HepG2 (cell line): Measurements from ENCODE around the gene PMEL. TPM values are rescaled to one million over a fixed set of nuclear protein-coding genes. Genes with fewer than 3 reads are reported as not detected.

Source experiments
- ATAC-seq: fragments of 200-7000 bp; cut with Tn5 transposase; 3 replicates; pipeline ENCODE4 v1.9.1; 2020; ENCODE audit warnings: mild to moderate bottlenecking, moderate library complexity
- BruUV-seq: library from RNA; stranded (reverse); fragments of 400-500 nt; replicated peaks from 2 replicates; lab custom pipeline; 2021; lab: Mats Ljungman, UMichigan
- CTCF ChIA-PET: fragments of 300-600 bp; formaldehyde crosslinking; extraction: SDS; loops from one replicate; lab custom pipeline; 2021; ENCODE audit warnings: low total read pairs, inconsistent platforms, low intra/inter-chr PET ratio; lab: Yijun Ruan, JAX
- POLR2A ChIA-PET: fragments of 350-600 bp; sonication (Branson Sonifier 250); formaldehyde crosslinking; loops from one replicate; lab custom pipeline; 2020; ENCODE audit warnings: antibody characterized with exemption, inconsistent platforms; lab: Yijun Ruan, JAX
- DNase-seq: peaks from one replicate; pipeline ENCODE4 v3.0.0-alpha.2; 2015; ENCODE audit warnings: low spot score
- FAIRE-seq: peaks from 3 replicates; lab custom pipeline; 2011; peaks lifted over from hg19 to GRCh38; lab: Jason Lieb, UNC
- H2AFZ ChIP-seq: one replicate; pipeline ENCODE4 v1.6.1; 2011; ENCODE audit warnings: low read length, inconsistent platforms
- H3K27ac ChIP-seq: fragments of 300-600 bp; 3 replicates; pipeline ENCODE4 v1.8.0; 2011; ENCODE audit warnings: mixed run types, mild to moderate bottlenecking, mixed read lengths, low read length, inconsistent platforms; ENCODE audit not compliant: insufficient read depth; ENCODE audit errors: extremely low read length
- H3K27me3 ChIP-seq, 2 experiments: fragments of 200-600 bp in 1 of 2; 2 replicates in 1 of 2; 3 replicates in 1 of 2; pipeline versions ENCODE4 v1.6.0 to v1.8.0; 2011; ENCODE audit warnings: low read length in 2 of 2, mild to moderate bottlenecking in 2 of 2, moderate library complexity in 2 of 2, inconsistent platforms in 1 of 2; ENCODE audit not compliant: insufficient read depth in 2 of 2, control insufficient read depth in 1 of 2
- H3K36me3 ChIP-seq, 2 experiments: fragments of 200-600 bp in 1 of 2; replicated peaks in 1 of 2; 2 replicates in 1 of 2; 3 replicates in 1 of 2; pipeline versions ENCODE4 v1.5.1 to v1.8.0; 2011; ENCODE audit warnings: low read length in 2 of 2, inconsistent platforms in 1 of 2; ENCODE audit not compliant: insufficient read depth in 2 of 2, control insufficient read depth in 1 of 2
- H3K4me1 ChIP-seq: 2 replicates; pipeline ENCODE4 v1.5.1; 2012; ENCODE audit warnings: low read length, inconsistent platforms; ENCODE audit not compliant: insufficient read depth
- H3K4me2 ChIP-seq: 2 replicates; pipeline ENCODE4 v1.6.0; 2011; ENCODE audit warnings: low read depth, low read length, inconsistent platforms
- H3K4me3 ChIP-seq, 3 experiments: fragments of 200-600 bp in 1 of 3; sonication (generic), shearing (Covaris generic) in 1 of 3; replicated peaks in 1 of 3; 2 replicates each; pipeline ENCODE4 v1.5.1; 2011 to 2016; ENCODE audit warnings: low read length in 3 of 3, inconsistent platforms in 2 of 3, low read depth in 2 of 3, mild to moderate bottlenecking in 2 of 3, control low read depth in 1 of 3, mixed read lengths in 1 of 3; ENCODE audit not compliant: insufficient read depth in 1 of 3
- H3K79me2 ChIP-seq: one replicate; pipeline ENCODE4 v1.6.1; 2011; ENCODE audit warnings: low read length, inconsistent platforms; ENCODE audit not compliant: insufficient read depth
- H3K9ac ChIP-seq: 2 replicates; pipeline ENCODE4 v1.6.0; 2011; ENCODE audit warnings: mild to moderate bottlenecking, low read depth, low read length, inconsistent platforms; ENCODE audit not compliant: insufficient read depth
- H3K9me3 ChIP-seq: 2 replicates; pipeline ENCODE4 v1.5.1; 2012; ENCODE audit warnings: mild to moderate bottlenecking, low read length
- H4K20me1 ChIP-seq: 2 replicates; pipeline ENCODE4 v1.6.0; 2011; ENCODE audit warnings: inconsistent platforms, mild to moderate bottlenecking, low read length, moderate library complexity; ENCODE audit not compliant: insufficient read depth
- GABPA ChIP-seq, 2 experiments: IDR thresholded peaks; 2 replicates each; pipeline ENCODE4 v1.6.1; 2011 to 2016; ENCODE audit warnings: low read depth in 2 of 2, low read length in 1 of 2, missing biosample characterization in 1 of 2, missing genetic modification characterization in 1 of 2
- HIVEP1 ChIP-seq: sonication (generic); formaldehyde crosslinking; IDR thresholded peaks from 2 replicates; pipeline ENCODE4 v1.4.0; 2020; ENCODE audit warnings: mild to moderate bottlenecking, missing genetic modification reagents
- HNF4A ChIP-seq: sonication (generic); formaldehyde crosslinking; IDR thresholded peaks from 2 replicates; pipeline ENCODE4 v1.4.0; 2020; ENCODE audit warnings: missing genetic modification reagents
- MIXL1 ChIP-seq: IDR thresholded peaks from 2 replicates; pipeline ENCODE4 v1.6.1; 2016
- NCOA5 ChIP-seq: sonication (generic); formaldehyde crosslinking; IDR thresholded peaks from 2 replicates; pipeline ENCODE4 v1.4.0; 2020; ENCODE audit warnings: missing genetic modification reagents
- PCBP1 ChIP-seq: fragments of 200-400 bp; formaldehyde crosslinking; IDR thresholded peaks from 2 replicates; pipeline ENCODE4 v1.6.1; 2017; ENCODE audit warnings: mild to moderate bottlenecking, low read depth, low read length, borderline replicate concordance
- PLRG1 ChIP-seq: fragments of 450-650 bp; conservative IDR thresholded peaks from 2 replicates; pipeline ENCODE4 v1.6.1; 2016
- RAD21 ChIP-seq: fragments of 450-650 bp; formaldehyde crosslinking; IDR thresholded peaks from 2 replicates; pipeline ENCODE4 v1.5.0; 2020; ENCODE audit warnings: mild to moderate bottlenecking
- TBX3 ChIP-seq: fragments of 450-650 bp; IDR thresholded peaks from 2 replicates; pipeline ENCODE4 v1.6.1; 2017; ENCODE audit warnings: antibody characterized with exemption, mild to moderate bottlenecking, inconsistent platforms, borderline replicate concordance
- ZNF383 ChIP-seq: sonication (generic); formaldehyde crosslinking; IDR thresholded peaks from 2 replicates; pipeline ENCODE4 v1.4.0; 2020; ENCODE audit warnings: missing genetic modification reagents, mild to moderate bottlenecking, borderline replicate concordance
- ZNF562 ChIP-seq: sonication (generic); formaldehyde crosslinking; IDR thresholded peaks from 2 replicates; pipeline ENCODE4 v1.8.0; 2022; ENCODE audit warnings: missing genetic modification reagents, borderline replicate concordance
- ZNF616 ChIP-seq: sonication (generic); formaldehyde crosslinking; IDR thresholded peaks from 2 replicates; pipeline ENCODE4 v1.5.0; 2020; ENCODE audit warnings: low read depth, mild to moderate bottlenecking, missing genetic modification reagents
- ZNF775 ChIP-seq: sonication (generic); formaldehyde crosslinking; IDR thresholded peaks from 2 replicates; pipeline ENCODE4 v1.4.0; 2020; ENCODE audit warnings: missing genetic modification reagents, mild to moderate bottlenecking, moderate library complexity, borderline replicate concordance
- WGBS: methylation state at CpG from one replicate; pipeline ENCODE4 v1.1.6; 2017; ENCODE audit warnings: low lambda C conversion rate; 5-methylcytosine and 5-hydroxymethylcytosine counted together
- in situ Hi-C: cut with HindIII; loops from 2 replicates; pipeline ENCODE4 v1.10.0; 2017; ENCODE audit warnings: low pct_unique_long_range_greater_than_20kb; ENCODE audit not compliant: extremely low pct_ligation_motif_present
- intact Hi-C: fragments of 100-400 bp; cut with micrococcal nuclease; formaldehyde crosslinking; loops from one replicate; pipeline ENCODE4 v1.10.0; 2022; ENCODE audit not compliant: unreplicated experiment
- polyA plus RNA-seq, 8 experiments: library from polyadenylated mRNA; depleted of rRNA in 3 of 8; stranded (reverse) in 7 of 8; unstranded in 1 of 8; fragments of >200 nt; fragmentation: Illumina TruSeq in 4 of 8; extraction: Trizol in 4 of 8; gene quantifications; 2 replicates each; pipeline versions ENCODE4 v1.2.1 to v1.2.3, GENCODE V29; 2011 to 2016; ENCODE audit warnings: low read depth in 4 of 8, missing spikeins in 1 of 8, mixed read lengths in 1 of 8; ENCODE audit not compliant: insufficient read depth in 1 of 8
- total RNA-seq, 5 experiments: library from RNA; depleted of rRNA; stranded (reverse); fragments of >200 nt; fragmentation: Illumina TruSeq; extraction: Trizol; gene quantifications; 2 replicates each; pipeline ENCODE4 v1.2.3, GENCODE V29; 2016; ENCODE audit warnings: low read depth in 1 of 5
- TF ChIP-seq, protein P1 (sequence below): sonication (generic); formaldehyde crosslinking; IDR thresholded peaks from 2 replicates; pipeline ENCODE4 v1.4.0; 2020; ENCODE audit warnings: missing genetic modification reagents, mild to moderate bottlenecking, borderline replicate concordance
- TF ChIP-seq, protein P2 (sequence below): sonication (generic); formaldehyde crosslinking; conservative IDR thresholded peaks from 2 replicates; pipeline ENCODE4 v1.4.0; 2020; ENCODE audit warnings: mild to moderate bottlenecking, missing genetic modification reagents, moderate library complexity
- TF ChIP-seq, protein P3 (sequence below): sonication (generic); formaldehyde crosslinking; IDR thresholded peaks from 2 replicates; pipeline ENCODE4 v1.4.0; 2020; ENCODE audit warnings: missing genetic modification reagents, borderline replicate concordance

The PMEL gene
- total and polyA plus RNA-seq, 2 of the 13 experiments (the other 11 are each of a cell fraction or from before 2014, with no cell fraction given), result 0.49 to 3.3 TPM

DNA sequence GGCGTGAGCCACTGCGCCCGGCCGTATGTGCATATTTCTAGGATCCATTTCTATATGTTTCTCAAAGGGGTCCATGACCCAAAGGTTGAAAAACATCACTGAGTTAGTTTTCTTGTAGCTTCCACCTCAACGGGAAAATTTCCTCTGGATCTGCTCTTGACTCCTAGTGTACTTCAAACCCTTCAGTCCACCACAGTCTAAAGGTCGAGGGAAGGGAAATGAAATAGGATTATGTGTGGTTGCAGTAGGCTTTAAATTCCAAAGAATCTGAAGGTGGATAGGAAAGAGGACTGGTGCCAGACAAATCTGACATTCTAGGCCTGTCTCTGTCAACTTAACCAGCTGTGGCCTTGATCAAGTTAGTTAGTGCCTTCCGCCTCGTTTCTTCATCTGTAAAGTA, 29.5 kb upstream of the PMEL start:
- Histone ChIP-seq H3K27me3 (peaks cover 0 to 3% of the 10 kb centered on the region in 2 experiments; a peak in 1 of 5 replicates), H3K9me3 (no peaks in the 10 kb centered on the region), H3K4me2 (no peak overlapping the region), H4K20me1 (no peaks in the 10 kb centered on the region), H3K27ac (peak overlapping the region; percentile 45), H3K79me2 (peaks cover 20% of the 10 kb centered on the region), H2AFZ (no peak overlapping the region), H3K4me1 (peaks cover 39% of the 10 kb centered on the region), H3K4me3 (no peak overlapping the region), H3K36me3 (peaks cover 16 to 38% of the 10 kb centered on the region in 2 experiments), H3K9ac (no peak overlapping the region; the same call in 1 of the 2 replicates)
- intact Hi-C loops, result no loop called here
- no TSS peak for BruUV-seq
- FAIRE-seq (peak; percentile 57), ATAC-seq (no peak), DNase-seq (peak; percentile 13)
- POLR2A ChIA-PET, result interaction anchor here (0.7 to 3.5 kb wide), 9 partner anchors 12 to 275 kb away, joined by 3 to 60 read pairs (median 4); partner anchors contain the start of genes IKZF4 and RAB5B
- in situ Hi-C loops, result loop anchor here (5.0 kb wide), 1 partner anchor 37 kb away; no protein-coding TSS in a partner anchor
- 67% methylated on average over 8 of the region's 8 CpGs for WGBS
- CTCF ChIA-PET, result interaction anchor here (0.7 to 3.0 kb wide), 5 partner anchors 31 to 47 kb away, joined by 3 to 79 read pairs (median 4); partner anchors contain the start of gene RPS26
- TF ChIP-seq PCBP1 (no peak), ZNF383 (CRISPR knock-in tag) (no peak), ZNF616 (no peak), MIXL1 (0 out of 2 replicates have a peak, but pooled peaks have one; percentile 34), TBX3 (no peak), PLRG1 (no peak), ZNF775 (CRISPR knock-in tag) (no peak), HIVEP1 (CRISPR knock-in tag) (no peak), GABPA (IDR thresholded peaks at IDR 0.05; ENCODE audit: low read depth, low read length) (no peak), GABPA (CRISPR knock-in tag; IDR thresholded peaks at IDR 0.05; ENCODE audit: low read depth) (no peak), NCOA5 (CRISPR knock-in tag) (no peak), HNF4A (CRISPR knock-in tag) (peak; percentile 62), ZNF562 (no peak), RAD21 (CRISPR knock-in tag) (no peak)
- TF ChIP-seq, protein P1, sequence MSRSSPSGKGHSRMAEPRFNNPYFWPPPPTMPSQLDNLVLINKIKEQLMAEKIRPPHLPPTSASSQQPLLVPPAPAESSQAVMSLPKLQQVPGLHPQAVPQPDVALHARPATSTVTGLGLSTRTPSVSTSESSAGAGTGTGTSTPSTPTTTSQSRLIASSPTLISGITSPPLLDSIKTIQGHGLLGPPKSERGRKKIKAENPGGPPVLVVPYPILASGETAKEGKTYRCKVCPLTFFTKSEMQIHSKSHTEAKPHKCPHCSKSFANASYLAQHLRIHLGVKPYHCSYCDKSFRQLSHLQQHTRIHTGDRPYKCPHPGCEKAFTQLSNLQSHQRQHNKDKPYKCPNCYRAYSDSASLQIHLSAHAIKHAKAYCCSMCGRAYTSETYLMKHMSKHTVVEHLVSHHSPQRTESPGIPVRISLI (CRISPR knock-in tag), result no peak
- TF ChIP-seq, protein P2, sequence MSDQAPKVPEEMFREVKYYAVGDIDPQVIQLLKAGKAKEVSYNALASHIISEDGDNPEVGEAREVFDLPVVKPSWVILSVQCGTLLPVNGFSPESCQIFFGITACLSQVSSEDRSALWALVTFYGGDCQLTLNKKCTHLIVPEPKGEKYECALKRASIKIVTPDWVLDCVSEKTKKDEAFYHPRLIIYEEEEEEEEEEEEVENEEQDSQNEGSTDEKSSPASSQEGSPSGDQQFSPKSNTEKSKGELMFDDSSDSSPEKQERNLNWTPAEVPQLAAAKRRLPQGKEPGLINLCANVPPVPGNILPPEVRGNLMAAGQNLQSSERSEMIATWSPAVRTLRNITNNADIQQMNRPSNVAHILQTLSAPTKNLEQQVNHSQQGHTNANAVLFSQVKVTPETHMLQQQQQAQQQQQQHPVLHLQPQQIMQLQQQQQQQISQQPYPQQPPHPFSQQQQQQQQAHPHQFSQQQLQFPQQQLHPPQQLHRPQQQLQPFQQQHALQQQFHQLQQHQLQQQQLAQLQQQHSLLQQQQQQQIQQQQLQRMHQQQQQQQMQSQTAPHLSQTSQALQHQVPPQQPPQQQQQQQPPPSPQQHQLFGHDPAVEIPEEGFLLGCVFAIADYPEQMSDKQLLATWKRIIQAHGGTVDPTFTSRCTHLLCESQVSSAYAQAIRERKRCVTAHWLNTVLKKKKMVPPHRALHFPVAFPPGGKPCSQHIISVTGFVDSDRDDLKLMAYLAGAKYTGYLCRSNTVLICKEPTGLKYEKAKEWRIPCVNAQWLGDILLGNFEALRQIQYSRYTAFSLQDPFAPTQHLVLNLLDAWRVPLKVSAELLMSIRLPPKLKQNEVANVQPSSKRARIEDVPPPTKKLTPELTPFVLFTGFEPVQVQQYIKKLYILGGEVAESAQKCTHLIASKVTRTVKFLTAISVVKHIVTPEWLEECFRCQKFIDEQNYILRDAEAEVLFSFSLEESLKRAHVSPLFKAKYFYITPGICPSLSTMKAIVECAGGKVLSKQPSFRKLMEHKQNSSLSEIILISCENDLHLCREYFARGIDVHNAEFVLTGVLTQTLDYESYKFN (CRISPR knock-in tag), result 0 out of 2 replicates have a peak, but pooled peaks have one; percentile 14
- TF ChIP-seq, protein P3, sequence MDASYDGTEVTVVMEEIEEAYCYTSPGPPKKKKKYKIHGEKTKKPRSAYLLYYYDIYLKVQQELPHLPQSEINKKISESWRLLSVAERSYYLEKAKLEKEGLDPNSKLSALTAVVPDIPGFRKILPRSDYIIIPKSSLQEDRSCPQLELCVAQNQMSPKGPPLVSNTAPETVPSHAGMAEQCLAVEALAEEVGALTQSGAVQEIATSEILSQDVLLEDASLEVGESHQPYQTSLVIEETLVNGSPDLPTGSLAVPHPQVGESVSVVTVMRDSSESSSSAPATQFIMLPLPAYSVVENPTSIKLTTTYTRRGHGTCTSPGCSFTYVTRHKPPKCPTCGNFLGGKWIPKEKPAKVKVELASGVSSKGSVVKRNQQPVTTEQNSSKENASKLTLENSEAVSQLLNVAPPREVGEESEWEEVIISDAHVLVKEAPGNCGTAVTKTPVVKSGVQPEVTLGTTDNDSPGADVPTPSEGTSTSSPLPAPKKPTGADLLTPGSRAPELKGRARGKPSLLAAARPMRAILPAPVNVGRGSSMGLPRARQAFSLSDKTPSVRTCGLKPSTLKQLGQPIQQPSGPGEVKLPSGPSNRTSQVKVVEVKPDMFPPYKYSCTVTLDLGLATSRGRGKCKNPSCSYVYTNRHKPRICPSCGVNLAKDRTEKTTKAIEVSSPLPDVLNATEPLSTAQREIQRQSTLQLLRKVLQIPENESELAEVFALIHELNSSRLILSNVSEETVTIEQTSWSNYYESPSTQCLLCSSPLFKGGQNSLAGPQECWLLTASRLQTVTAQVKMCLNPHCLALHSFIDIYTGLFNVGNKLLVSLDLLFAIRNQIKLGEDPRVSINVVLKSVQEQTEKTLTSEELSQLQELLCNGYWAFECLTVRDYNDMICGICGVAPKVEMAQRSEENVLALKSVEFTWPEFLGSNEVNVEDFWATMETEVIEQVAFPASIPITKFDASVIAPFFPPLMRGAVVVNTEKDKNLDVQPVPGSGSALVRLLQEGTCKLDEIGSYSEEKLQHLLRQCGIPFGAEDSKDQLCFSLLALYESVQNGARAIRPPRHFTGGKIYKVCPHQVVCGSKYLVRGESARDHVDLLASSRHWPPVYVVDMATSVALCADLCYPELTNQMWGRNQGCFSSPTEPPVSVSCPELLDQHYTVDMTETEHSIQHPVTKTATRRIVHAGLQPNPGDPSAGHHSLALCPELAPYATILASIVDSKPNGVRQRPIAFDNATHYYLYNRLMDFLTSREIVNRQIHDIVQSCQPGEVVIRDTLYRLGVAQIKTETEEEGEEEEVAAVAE (CRISPR knock-in tag), result no peak
